ENCODE data around the gene RPL38. TPM values are rescaled to one million over a fixed set of nuclear protein-coding genes. Genes with fewer than 3 reads are reported as not detected.

RPL38 gene
- total RNA-seq, 1 donor from 2014 or later, result 659 TPM

- Histone ChIP-seq H3K4me3 (no peak overlapping the region), H3K9me3 (no peaks in the 10 kb centered on the region), H3K27me3 (no peaks in the 10 kb centered on the region), H3K27ac (no peak overlapping the region), H3K36me3 (no peaks in the 10 kb centered on the region), H3K4me1 (peaks cover 1% of the 10 kb centered on the region)
- ATAC-seq (no peak), DNase-seq (no peak)
- intact Hi-C loops (cut with DNase I), result no loop called here
- TF ChIP-seq, protein P1, sequence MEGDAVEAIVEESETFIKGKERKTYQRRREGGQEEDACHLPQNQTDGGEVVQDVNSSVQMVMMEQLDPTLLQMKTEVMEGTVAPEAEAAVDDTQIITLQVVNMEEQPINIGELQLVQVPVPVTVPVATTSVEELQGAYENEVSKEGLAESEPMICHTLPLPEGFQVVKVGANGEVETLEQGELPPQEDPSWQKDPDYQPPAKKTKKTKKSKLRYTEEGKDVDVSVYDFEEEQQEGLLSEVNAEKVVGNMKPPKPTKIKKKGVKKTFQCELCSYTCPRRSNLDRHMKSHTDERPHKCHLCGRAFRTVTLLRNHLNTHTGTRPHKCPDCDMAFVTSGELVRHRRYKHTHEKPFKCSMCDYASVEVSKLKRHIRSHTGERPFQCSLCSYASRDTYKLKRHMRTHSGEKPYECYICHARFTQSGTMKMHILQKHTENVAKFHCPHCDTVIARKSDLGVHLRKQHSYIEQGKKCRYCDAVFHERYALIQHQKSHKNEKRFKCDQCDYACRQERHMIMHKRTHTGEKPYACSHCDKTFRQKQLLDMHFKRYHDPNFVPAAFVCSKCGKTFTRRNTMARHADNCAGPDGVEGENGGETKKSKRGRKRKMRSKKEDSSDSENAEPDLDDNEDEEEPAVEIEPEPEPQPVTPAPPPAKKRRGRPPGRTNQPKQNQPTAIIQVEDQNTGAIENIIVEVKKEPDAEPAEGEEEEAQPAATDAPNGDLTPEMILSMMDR (IDR thresholded peaks at IDR 0.05), result no peak
Observed at GRCh38 chr17:74219576-74220133, 16.2 kb downstream of the RPL38 start.

GRCh38 chr17:74220219-74220618 is 16.7 kb downstream of the RPL38 start:
- intact Hi-C loops (cut with DNase I), result no loop called here
- no peak for DNase-seq
- no peaks in the 10 kb centered on the region for H3K27me3 ChIP-seq
- H3K4me1 ChIP-seq, result no peaks in the 10 kb centered on the region
- H3K9me3 ChIP-seq, result no peaks in the 10 kb centered on the region
- H3K36me3 ChIP-seq, result no peaks in the 10 kb centered on the region
- no peak overlapping the region for H3K27ac ChIP-seq
- no peak overlapping the region for H3K4me3 ChIP-seq
- TF ChIP-seq, protein P1 (IDR thresholded peaks at IDR 0.05), result no peak
- no peak for ATAC-seq

DNA sequence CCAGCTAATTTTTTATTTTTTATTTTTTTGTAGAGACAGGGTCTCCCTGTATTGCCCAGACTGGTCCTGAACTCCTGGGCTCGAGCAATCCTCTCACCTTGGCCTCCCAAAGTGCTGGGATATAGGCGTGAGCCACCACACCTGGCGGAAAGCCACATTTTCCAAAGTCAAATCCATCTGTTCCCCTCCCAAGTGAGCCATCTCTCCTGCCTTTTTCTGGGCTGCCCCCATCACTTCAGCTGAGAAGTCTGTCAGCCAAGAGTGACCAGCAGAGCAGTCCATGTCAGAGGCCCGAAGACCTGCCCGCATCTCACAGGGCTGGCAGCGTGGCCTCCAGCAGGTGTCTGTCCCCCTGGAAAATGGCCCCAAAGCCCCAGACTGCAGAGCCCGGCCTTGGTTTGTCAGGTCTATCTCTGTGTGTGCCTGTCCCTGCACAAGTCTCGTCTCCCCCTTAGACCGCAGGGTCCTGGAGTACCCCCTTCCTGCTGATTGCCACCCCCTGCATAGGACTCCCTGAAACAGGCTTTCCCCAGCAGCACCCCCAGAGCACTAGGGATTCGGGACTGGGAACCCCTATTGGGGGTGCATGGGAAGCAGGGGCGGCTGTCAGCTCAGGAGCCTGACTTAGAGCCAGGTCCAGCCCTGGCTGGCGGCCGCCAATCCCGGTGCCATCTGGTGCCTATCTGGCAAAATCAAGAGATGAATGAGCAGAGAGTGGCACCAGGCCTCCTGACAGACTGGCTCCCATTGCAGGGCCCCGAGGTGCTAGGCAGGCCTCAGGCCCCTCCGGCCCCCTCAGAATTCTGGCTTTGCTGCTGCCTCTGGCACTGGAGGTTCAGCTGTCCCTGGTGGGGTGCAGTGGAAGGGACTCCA is 17.7 kb downstream of the RPL38 start:
- TF ChIP-seq, protein P1 (IDR thresholded peaks at IDR 0.05), result no peak
- Histone ChIP-seq H3K4me3 (no peak overlapping the region), H3K27me3 (no peaks in the 10 kb centered on the region), H3K27ac (no peak overlapping the region), H3K4me1 (no peaks in the 10 kb centered on the region), H3K36me3 (no peaks in the 10 kb centered on the region), H3K9me3 (no peaks in the 10 kb centered on the region)
- ATAC-seq, result no peak
- intact Hi-C loops (cut with DNase I), result no loop called here
- no peak for DNase-seq

DNA sequence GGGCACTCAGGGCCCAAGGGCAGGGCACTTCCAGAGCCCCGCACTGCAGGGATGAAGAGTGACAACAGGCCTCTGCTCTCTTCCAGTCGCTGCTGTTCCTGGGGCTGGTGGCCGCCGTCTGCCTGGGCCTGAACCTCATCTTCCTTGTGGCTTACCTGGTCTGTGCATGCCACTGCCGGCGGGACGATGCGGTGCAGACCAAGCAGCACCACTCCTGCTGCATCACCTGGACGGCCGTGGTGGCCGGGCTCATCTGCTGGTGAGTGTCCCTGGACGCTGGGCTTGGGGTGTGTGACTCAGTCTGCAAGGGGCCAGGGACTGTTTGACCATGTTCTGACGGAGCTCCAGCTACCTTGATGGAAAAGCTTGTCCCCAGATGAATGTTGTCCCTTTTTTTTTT is 18.9 kb downstream of the RPL38 start:
- no peak overlapping the region for H3K27ac ChIP-seq
- no peaks in the 10 kb centered on the region for H3K4me1 ChIP-seq
- H3K9me3 ChIP-seq, result no peaks in the 10 kb centered on the region
- intact Hi-C loops (cut with DNase I), result no loop called here
- DNase-seq (no peak), ATAC-seq (no peak)
- TF ChIP-seq, protein P1 (IDR thresholded peaks at IDR 0.05), result no peak
- no peak overlapping the region for H3K4me3 ChIP-seq
- no peaks in the 10 kb centered on the region for H3K27me3 ChIP-seq
- no peaks in the 10 kb centered on the region for H3K36me3 ChIP-seq

DNA sequence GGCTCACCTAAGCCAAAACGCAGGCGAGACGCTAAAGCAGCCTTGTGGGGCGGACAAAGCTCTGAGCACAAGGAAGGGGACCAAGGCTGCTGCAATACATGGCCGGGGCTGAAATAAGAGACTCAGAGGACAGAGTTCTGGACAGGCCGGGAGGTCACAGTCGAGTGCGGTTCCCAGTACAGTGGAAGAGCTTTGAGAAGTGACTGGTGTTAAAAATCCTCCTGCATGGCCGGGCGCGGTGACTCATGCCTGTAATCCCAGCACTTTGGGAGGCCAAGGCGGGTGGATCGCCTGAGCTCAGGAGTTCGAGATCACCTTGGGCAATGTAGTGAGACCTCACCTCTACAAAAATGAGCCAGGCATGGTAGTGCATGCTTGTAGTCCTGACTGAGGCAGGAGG is 20.4 kb downstream of the RPL38 start:
- ATAC-seq (no peak), DNase-seq (no peak)

More for the DNA sequence above, 20.4 kb downstream of the RPL38 start:
- Histone ChIP-seq H3K4me3 (no peak overlapping the region), H3K36me3 (no peaks in the 10 kb centered on the region), H3K27me3 (no peaks in the 10 kb centered on the region), H3K27ac (no peak overlapping the region), H3K4me1 (no peaks in the 10 kb centered on the region), H3K9me3 (no peaks in the 10 kb centered on the region)
- TF ChIP-seq, protein P1 (IDR thresholded peaks at IDR 0.05), result no peak
- intact Hi-C loops (cut with DNase I), result no loop called here
